Stimulated activated CD4-positive, alpha-beta T cell treated with anti-CD3 and anti-CD28 coated beads, Interleukin-4, amount 100 ng/mL, for 1 hour (primary cell): ENCODE measurements around the gene MTG2.

Experiments used
- DNase-seq: peaks from one replicate; pipeline ENCODE4 v3.0.0-alpha.2; 2020

MTG2 gene

GRCh38 chr20:62182469-62183425, at the start of gene MTG2:
Gene MTG2 (plus strand): TSS chr20:62183028. CDS start chr20:62193421, 10,393 bp downstream.
- peak; percentile 93 for DNase-seq

GRCh38 chr20:62133051-62133845, 49.6 kb upstream of the MTG2 start:
- no peak for DNase-seq

GRCh38 chr20:62133864-62134263, 49.0 kb upstream of the MTG2 start:
- no peak for DNase-seq

GRCh38 chr20:62134735-62135231, 48.0 kb upstream of the MTG2 start:
- DNase-seq: no peak

- no peak for DNase-seq
Measured at GRCh38 chr20:62135573-62136266, 47.1 kb upstream of the MTG2 start.

GRCh38 chr20:62136283-62137091, 46.3 kb upstream of the MTG2 start:
- peak; percentile 69 for DNase-seq

- DNase-seq: no peak
Measured at GRCh38 chr20:62137092-62137384, 45.8 kb upstream of the MTG2 start.

- no peak for DNase-seq
Measured at GRCh38 chr20:62137478-62138203, 45.2 kb upstream of the MTG2 start.

- no peak for DNase-seq
Measured at GRCh38 chr20:62138204-62138543, 44.7 kb upstream of the MTG2 start.

- no peak for DNase-seq
Measured at GRCh38 chr20:62138912-62139311, 43.9 kb upstream of the MTG2 start.

GRCh38 chr20:62139636-62140035, 43.2 kb upstream of the MTG2 start:
- no peak for DNase-seq

GRCh38 chr20:62141043-62141396, 41.8 kb upstream of the MTG2 start:
- DNase-seq: no peak

- DNase-seq: no peak
Measured at GRCh38 chr20:62141397-62142251, 41.2 kb upstream of the MTG2 start.

GRCh38 chr20:62142252-62143080, 40.4 kb upstream of the MTG2 start:
- peak; percentile 22 for DNase-seq

- peak; percentile 87 for DNase-seq
Measured at GRCh38 chr20:62143081-62143956, 39.5 kb upstream of the MTG2 start, which contains the start of the genes PSMA7 and SS18L1. Gene PSMA7 (minus strand): TSS chr20:62143394. CDS start chr20:62143303, 91 bp downstream. Gene SS18L1 (plus strand): TSS chr20:62143769. CDS start chr20:62143821, 52 bp downstream.

- peak; percentile 67 for DNase-seq
Measured at GRCh38 chr20:62143957-62144825, 38.6 kb upstream of the MTG2 start.

- DNase-seq: no peak
Measured at GRCh38 chr20:62145688-62146018, 37.2 kb upstream of the MTG2 start.
